Neural cell (in vitro differentiated cells): ENCODE measurements around the gene ABCA10. TPM values are rescaled to one million over a fixed set of nuclear protein-coding genes. Genes with fewer than 3 reads are reported as not detected.

ENCODE experiments used
- H2AFZ ChIP-seq: fragments of 200-600, 300-800 bp; sonication (generic), shearing (Covaris generic); 2 replicates; pipeline ENCODE4 v1.6.0; 2014; ENCODE audit warnings: low read depth, mild to moderate bottlenecking, antibody characterized with exemption, low read length, moderate library complexity
- H3F3A ChIP-seq: fragments of 200-600 bp; shearing (Covaris generic); 2 replicates; pipeline ENCODE4 v1.6.1; 2016; ENCODE audit warnings: mild to moderate bottlenecking, moderate library complexity, mixed read lengths, antibody characterized with exemption, low read length; ENCODE audit not compliant: insufficient read depth, poor library complexity, severe bottlenecking
- H3K27ac ChIP-seq: fragments of 200-600, 300-800 bp; sonication (generic), shearing (Covaris generic); 2 replicates; pipeline ENCODE4 v1.5.1; 2014; ENCODE audit warnings: mild to moderate bottlenecking, low read length, moderate library complexity
- H3K27me3 ChIP-seq: fragments of 300-800, 200-600 bp; sonication (generic), shearing (Covaris generic); 2 replicates; pipeline ENCODE4 v1.6.0; 2014; ENCODE audit warnings: mild to moderate bottlenecking, low read depth, low read length, moderate library complexity; ENCODE audit not compliant: insufficient read depth
- H3K36me3 ChIP-seq: fragments of 300-800, 200-600 bp; sonication (generic), shearing (Covaris generic); 2 replicates; pipeline ENCODE4 v1.5.1; 2014; ENCODE audit warnings: mild to moderate bottlenecking, antibody characterized with exemption, low read length, moderate library complexity; ENCODE audit not compliant: insufficient read depth
- H3K4me2 ChIP-seq: fragments of 300-800, 200-600 bp; sonication (generic), shearing (Covaris generic); 2 replicates; pipeline ENCODE4 v1.6.0; 2014; ENCODE audit warnings: mild to moderate bottlenecking, low read length
- H3K4me3 ChIP-seq: fragments of 300-800, 200-600 bp; sonication (generic), shearing (Covaris generic); 2 replicates; pipeline ENCODE4 v1.5.1; 2014; ENCODE audit warnings: mild to moderate bottlenecking, low read length, moderate library complexity
- H3K79me2 ChIP-seq: fragments of 200-600 bp; shearing (Covaris generic); replicated peaks from 2 replicates; pipeline ENCODE4 v1.6.0; 2014; ENCODE audit warnings: mild to moderate bottlenecking, low read length, moderate library complexity; ENCODE audit not compliant: insufficient read depth
- H3K9ac ChIP-seq: fragments of 300-800, 200-600 bp; sonication (generic), shearing (Covaris generic); 2 replicates; pipeline ENCODE4 v1.6.1; 2016; ENCODE audit warnings: mild to moderate bottlenecking, low read length, mixed read lengths
- H3K9me2 ChIP-seq: fragments of 200-600 bp; shearing (Covaris generic); 2 replicates; pipeline ENCODE4 v1.6.1; 2016; ENCODE audit warnings: mild to moderate bottlenecking, low read length, mixed read lengths; ENCODE audit not compliant: insufficient read depth
- H3K9me3 ChIP-seq: fragments of 200-600, 300-800 bp; sonication (generic), shearing (Covaris generic); 2 replicates; pipeline ENCODE4 v1.6.1; 2016; ENCODE audit warnings: mild to moderate bottlenecking, mixed run types, low read length, moderate library complexity, mixed read lengths
- H4K20me1 ChIP-seq: fragments of 200-600 bp; shearing (Covaris generic); 2 replicates; pipeline ENCODE4 v1.6.1; 2016; ENCODE audit warnings: mild to moderate bottlenecking, mixed run types; ENCODE audit not compliant: insufficient read depth
- CTCF ChIP-seq: fragments of 450-650 bp; IDR thresholded peaks from 2 replicates; pipeline ENCODE4 v1.5.1; 2014; ENCODE audit warnings: antibody characterized with exemption, mild to moderate bottlenecking, moderate library complexity; ENCODE audit not compliant: poor library complexity, severe bottlenecking
- EP300 ChIP-seq: fragments of 450-650 bp; conservative IDR thresholded peaks from 2 replicates; pipeline ENCODE4 v1.6.1; 2014; ENCODE audit warnings: antibody characterized with exemption, mild to moderate bottlenecking, moderate library complexity; ENCODE audit not compliant: poor library complexity, severe bottlenecking
- EZH2 ChIP-seq: fragments of 200-600, 300-800 bp; shearing (Covaris generic), sonication (generic); IDR thresholded peaks from 2 replicates; pipeline ENCODE4 v1.6.1; 2014; ENCODE audit warnings: antibody characterized with exemption, low read length, borderline replicate concordance, mild to moderate bottlenecking; ENCODE audit not compliant: insufficient read depth, poor library complexity, severe bottlenecking
- MXI1 ChIP-seq: fragments of 450-650 bp; conservative IDR thresholded peaks from 2 replicates; pipeline ENCODE4 v1.6.1; 2014; ENCODE audit warnings: antibody characterized with exemption, mild to moderate bottlenecking; ENCODE audit not compliant: poor library complexity, severe bottlenecking
- POLR2AphosphoS5 ChIP-seq: IDR thresholded peaks from 2 replicates; pipeline ENCODE4 v1.6.1; 2012
- RAD21 ChIP-seq: fragments of 450-650 bp; conservative IDR thresholded peaks from 2 replicates; pipeline ENCODE4 v1.6.1; 2014; ENCODE audit warnings: antibody characterized with exemption, mild to moderate bottlenecking, moderate library complexity
- REST ChIP-seq: IDR thresholded peaks from 2 replicates; pipeline ENCODE4 v1.6.1; 2012; ENCODE audit warnings: borderline replicate concordance
- SMC3 ChIP-seq: fragments of 450-650 bp; conservative IDR thresholded peaks from 2 replicates; pipeline ENCODE4 v1.6.1; 2014; ENCODE audit warnings: antibody characterized with exemption, mild to moderate bottlenecking, moderate library complexity; ENCODE audit not compliant: poor library complexity
- TAF1 ChIP-seq: IDR thresholded peaks from 2 replicates; pipeline ENCODE4 v1.6.1; 2012; ENCODE audit warnings: low read depth
- polyA plus RNA-seq: library from polyadenylated mRNA; depleted of rRNA; stranded (reverse); fragments of >200 nt; gene quantifications from 2 replicates; pipeline ENCODE4 v1.2.3, GENCODE V29; 2014

The ABCA10 gene
- polyA plus RNA-seq, 1 donor from 2014 or later, result 15.3 TPM

GRCh38 chr17:69275751-69276150 lies 47.1 kb upstream of the ABCA10 start:
- H3F3A ChIP-seq, result no peaks in the 10 kb centered on the region
- H3K27me3 ChIP-seq, result no peaks in the 10 kb centered on the region
- H2AFZ ChIP-seq, result no peak overlapping the region
- no peak overlapping the region for H3K9ac ChIP-seq
- no peak overlapping the region for H3K27ac ChIP-seq
- H3K4me3 ChIP-seq, result no peak overlapping the region
- no peaks in the 10 kb centered on the region for H3K36me3 ChIP-seq
- no peaks in the 10 kb centered on the region for H3K9me3 ChIP-seq
- H4K20me1 ChIP-seq, result no peaks in the 10 kb centered on the region
- no peak for TF ChIP-seq EZH2
- H3K9me2 ChIP-seq, result no peaks in the 10 kb centered on the region
- H3K4me2 ChIP-seq, result no peak overlapping the region
- no peaks in the 10 kb centered on the region for H3K79me2 ChIP-seq

- Histone ChIP-seq H3K27me3 (no peaks in the 10 kb centered on the region), H3K4me3 (no peak overlapping the region)
- TF ChIP-seq POLR2AphosphoS5, result no peak
- no peak for TF ChIP-seq EZH2
- no peak for TF ChIP-seq CTCF
- TF ChIP-seq MXI1, result no peak
- no peak for TF ChIP-seq TAF1
- TF ChIP-seq REST, result no peak
- no peak for TF ChIP-seq SMC3
- TF ChIP-seq RAD21, result no peak
- no peak for TF ChIP-seq EP300
These were observed 42.4 kb upstream of the ABCA10 start for GRCh38 chr17:69271023-69271422.

More at GRCh38 chr17:69271023-69271422, 42.4 kb upstream of the ABCA10 start:
- no peak overlapping the region for H3K9ac ChIP-seq
- no peaks in the 10 kb centered on the region for H3K36me3 ChIP-seq
- no peak overlapping the region for H3K27ac ChIP-seq
- H3K79me2 ChIP-seq, result no peaks in the 10 kb centered on the region
- H2AFZ ChIP-seq, result no peak overlapping the region
- H3K9me3 ChIP-seq, result no peaks in the 10 kb centered on the region
- H4K20me1 ChIP-seq, result no peaks in the 10 kb centered on the region
- H3K9me2 ChIP-seq, result no peaks in the 10 kb centered on the region
- H3F3A ChIP-seq, result no peaks in the 10 kb centered on the region
- no peak overlapping the region for H3K4me2 ChIP-seq
